IMR-90 (cell line): ENCODE measurements around the gene ADGRG1. TPM values are rescaled to one million over a fixed set of nuclear protein-coding genes. Genes with fewer than 3 reads are reported as not detected.

ENCODE experiments used
- ATAC-seq: fragments of 200-7000 bp; cut with Tn5 transposase; 2 replicates; pipeline ENCODE4 v1.9.1; 2020; ENCODE audit warnings: low read depth, mild to moderate bottlenecking, moderate library complexity
- BruUV-seq: library from RNA; stranded (reverse); fragments of 400-500 nt; replicated peaks from 2 replicates; lab custom pipeline; 2021; lab: Mats Ljungman, UMichigan
- CTCF ChIA-PET: fragments of 300-600 bp; formaldehyde crosslinking; extraction: SDS; loops from one replicate; lab custom pipeline; 2021; ENCODE audit warnings: antibody characterized with exemption; lab: Yijun Ruan, JAX
- POLR2A ChIA-PET: fragments of 300-600 bp; sonication (Branson Sonifier 250); formaldehyde crosslinking; loops from one replicate; lab custom pipeline; 2022; ENCODE audit warnings: antibody characterized with exemption; ENCODE audit not compliant: unreplicated experiment; lab: Charles Lee
- DNase-seq: peaks from one replicate; pipeline ENCODE4 v3.0.0; 2013
- H2AFZ ChIP-seq: replicated peaks from 2 replicates; pipeline ENCODE3; 2013; ENCODE audit warnings: low read length, mild to moderate bottlenecking; ENCODE audit not compliant: poor library complexity
- H2AK5ac ChIP-seq: 2 replicates; pipeline ENCODE4 v1.6.1; 2013; ENCODE audit warnings: low read depth, low read length, inconsistent platforms
- H2AK9ac ChIP-seq: replicated peaks from 2 replicates; pipeline ENCODE3; 2013; ENCODE audit warnings: mild to moderate bottlenecking, low read depth, low read length, moderate library complexity; ENCODE audit not compliant: poor library complexity
- H2BK120ac ChIP-seq: 2 replicates; pipeline ENCODE4 v1.6.1; 2013; ENCODE audit warnings: low read depth, low read length, inconsistent platforms
- H2BK15ac ChIP-seq: 3 replicates; pipeline ENCODE4 v1.6.1; 2013; ENCODE audit warnings: low read depth, low read length, inconsistent platforms
- H2BK20ac ChIP-seq: 2 replicates; pipeline ENCODE4 v1.6.1; 2013; ENCODE audit warnings: low read depth, mild to moderate bottlenecking, inconsistent platforms, low read length, moderate library complexity
- H2BK5ac ChIP-seq: 2 replicates; pipeline ENCODE4 v1.6.1; 2013; ENCODE audit warnings: mild to moderate bottlenecking, low read depth, low read length, inconsistent platforms; ENCODE audit not compliant: poor library complexity, severe bottlenecking
- H3K14ac ChIP-seq: replicated peaks from 2 replicates; pipeline ENCODE4 v1.6.1; 2013; ENCODE audit warnings: low read depth, low read length, inconsistent platforms
- H3K18ac ChIP-seq: 2 replicates; pipeline ENCODE4 v1.6.1; 2013; ENCODE audit warnings: low read depth, low read length, control low read depth
- H3K23ac ChIP-seq: 2 replicates; pipeline ENCODE4 v1.6.1; 2013; ENCODE audit warnings: low read depth, low read length, inconsistent platforms
- H3K27ac ChIP-seq: 2 replicates; pipeline ENCODE4 v1.5.1; 2013; ENCODE audit warnings: mild to moderate bottlenecking, control low read depth, low read length; ENCODE audit not compliant: insufficient read depth
- H3K27me3 ChIP-seq: 2 replicates; pipeline ENCODE4 v1.6.1; 2013; ENCODE audit warnings: low read length; ENCODE audit not compliant: control insufficient read depth, insufficient read depth
- H3K36me3 ChIP-seq: 2 replicates; pipeline ENCODE4 v1.6.1; 2013; ENCODE audit warnings: low read length, mixed read lengths; ENCODE audit not compliant: control insufficient read depth, insufficient read depth
- H3K4ac ChIP-seq: 2 replicates; pipeline ENCODE4 v1.6.1; 2013; ENCODE audit warnings: low read depth, low read length, inconsistent platforms
- H3K4me1 ChIP-seq: 2 replicates; pipeline ENCODE4 v1.6.1; 2013; ENCODE audit warnings: low read length, mixed read lengths; ENCODE audit not compliant: control insufficient read depth, insufficient read depth
- H3K4me2 ChIP-seq: 2 replicates; pipeline ENCODE4 v1.6.1; 2013; ENCODE audit warnings: low read depth, mild to moderate bottlenecking, control low read depth, low read length, moderate library complexity
- H3K4me3 ChIP-seq: 2 replicates; pipeline ENCODE4 v1.5.1; 2013; ENCODE audit warnings: low read depth, mild to moderate bottlenecking, control low read depth, low read length, moderate library complexity; ENCODE audit not compliant: insufficient read depth
- H3K56ac ChIP-seq: 2 replicates; pipeline ENCODE4 v1.6.1; 2013; ENCODE audit warnings: low read length, inconsistent platforms; ENCODE audit not compliant: insufficient read depth; ENCODE audit errors: extremely low read depth
- H3K79me1 ChIP-seq, 2 experiments: 2 replicates each; pipeline ENCODE4 v1.6.1; 2013; ENCODE audit warnings: low read length in 2 of 2, inconsistent platforms in 1 of 2, low read depth in 1 of 2
- H3K9ac ChIP-seq: 2 replicates; pipeline ENCODE4 v1.6.1; 2013; ENCODE audit warnings: low read depth, low read length, control low read depth
- H3K9me1 ChIP-seq: 2 replicates; pipeline ENCODE4 v1.6.1; 2013; ENCODE audit warnings: low read length, inconsistent platforms; ENCODE audit not compliant: insufficient read depth
- H3K9me3 ChIP-seq: 2 replicates; pipeline ENCODE4 v1.6.1; 2013; ENCODE audit warnings: low read length; ENCODE audit not compliant: control insufficient read depth, insufficient read depth
- H4K20me1 ChIP-seq: 2 replicates; pipeline ENCODE4 v1.6.1; 2013; ENCODE audit warnings: low read length, inconsistent platforms; ENCODE audit not compliant: insufficient read depth
- H4K5ac ChIP-seq: 2 replicates; pipeline ENCODE4 v1.6.1; 2013; ENCODE audit warnings: mild to moderate bottlenecking, low read depth, low read length, control low read depth
- H4K8ac ChIP-seq, 2 experiments: 2 replicates each; pipeline ENCODE4 v1.6.1; 2013; ENCODE audit warnings: low read depth in 2 of 2, low read length in 2 of 2, control low read depth in 1 of 2, inconsistent platforms in 1 of 2
- H4K91ac ChIP-seq: 2 replicates; pipeline ENCODE4 v1.6.1; 2013; ENCODE audit warnings: low read depth, low read length, inconsistent platforms; ENCODE audit not compliant: insufficient read depth
- RAD21 ChIP-seq: IDR thresholded peaks from 2 replicates; pipeline ENCODE4 v1.6.1; 2012; ENCODE audit warnings: low read length, improper control_type of control experiment
- RFX5 ChIP-seq: IDR thresholded peaks from 2 replicates; pipeline ENCODE4 v1.8.0; 2012; ENCODE audit warnings: low read depth, mild to moderate bottlenecking, low read length, moderate library complexity
- WGBS, 2 experiments: methylation state at CpG; one replicate each; pipeline versions ENCODE4 v1.1.5 to v1.1.7; 2013; ENCODE audit warnings: missing lambda C conversion rate in 2 of 2; ENCODE audit not compliant: insufficient read length in 1 of 2; ENCODE audit errors: extremely low coverage in 2 of 2; 5-methylcytosine and 5-hydroxymethylcytosine counted together
- dilution Hi-C: fragments of 300-500 bp; cut with HindIII; formaldehyde crosslinking; loops from one replicate; pipeline ENCODE4 v1.14.3; 2018; ENCODE audit warnings: low sequenced_read_pairs; ENCODE audit not compliant: unreplicated experiment
- in situ Hi-C: fragments of 300-500 bp; cut with MboI; formaldehyde crosslinking; loops from 3 replicates; pipeline ENCODE4 v1.14.3; 2019; ENCODE audit warnings: low sequenced_read_pairs, inconsistent platforms, mixed read lengths
- intact Hi-C: fragments of 100-400 bp; cut with micrococcal nuclease; formaldehyde crosslinking; loops from 2 replicates; pipeline ENCODE4 v1.10.0; 2022
- polyA plus RNA-seq, 3 experiments: library from polyadenylated mRNA; depleted of rRNA; stranded (reverse); fragments of >200 nt; gene quantifications; 2 replicates each; pipeline ENCODE4 v1.2.3, GENCODE V29; 2012; ENCODE audit warnings: low replicate concordance in 1 of 3
- total RNA-seq: library from RNA; depleted of rRNA; stranded (reverse); fragments of >200 nt; gene quantifications from 2 replicates; pipeline ENCODE4 v1.2.3, GENCODE V29; 2012

ADGRG1 gene
- total and polyA plus RNA-seq, 2 of the 4 experiments (the other 2 are of a cell fraction), result 0.90 to 8.4 TPM

DNA sequence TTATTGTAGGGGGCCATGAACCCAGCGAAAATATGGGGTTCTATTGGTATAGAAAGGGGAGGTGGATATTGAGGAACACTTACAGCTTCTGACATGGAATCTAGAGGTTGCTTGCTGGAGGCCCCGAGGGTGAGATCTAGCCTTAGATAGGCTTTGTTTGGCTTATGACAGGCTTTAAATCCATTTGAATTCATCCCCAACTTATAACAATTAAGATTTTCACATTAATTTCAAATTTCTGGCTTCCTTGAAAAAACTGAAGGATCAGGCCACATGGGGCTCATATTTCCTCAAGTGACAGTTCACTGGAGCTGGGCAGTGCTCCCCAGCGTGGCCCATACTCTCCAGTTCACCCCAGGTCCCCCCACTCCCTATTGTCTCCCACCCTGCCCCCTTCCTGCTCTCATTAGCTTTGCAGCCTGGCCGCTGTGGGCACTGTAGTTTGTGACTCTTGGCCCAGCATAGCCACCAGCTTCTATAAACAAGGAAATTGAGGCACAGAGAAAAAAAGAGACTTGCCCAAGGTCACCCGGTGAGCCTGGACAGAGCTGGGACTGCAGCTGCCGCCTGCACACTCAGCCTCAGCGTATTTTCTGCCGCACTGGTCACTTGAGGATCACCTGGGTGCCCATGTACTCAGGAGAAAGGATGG, 19.8 kb upstream of the ADGRG1 start:
- Histone ChIP-seq H3K9me1 (peaks cover 7% of the 10 kb centered on the region; the same call in 1 of the 2 replicates), H2BK120ac (peak overlapping the region; percentile 32; the same call in 1 of the 2 replicates), H3K14ac (no peak overlapping the region; the same call in 1 of the 2 replicates), H2AK9ac (no peak overlapping the region), H3K9ac (no peak overlapping the region), H3K4me2 (no peak overlapping the region), H4K20me1 (no peaks in the 10 kb centered on the region), H4K5ac (no peak overlapping the region), H3K79me1 (no peaks in the 10 kb centered on the region), H3K23ac (no peak overlapping the region), H3K18ac (no peak overlapping the region), H3K4me1 (peaks cover 19% of the 10 kb centered on the region), H3K36me3 (no peaks in the 10 kb centered on the region), H3K9me3 (no peaks in the 10 kb centered on the region), H2BK20ac (peak overlapping the region; percentile 29; the same call in 1 of the 2 replicates), H2AFZ (no peak overlapping the region), H3K4me3 (no peak overlapping the region), H2BK5ac (no peak overlapping the region), H4K8ac (no peak overlapping the region), H3K27ac (no peak overlapping the region), H2AK5ac (peak overlapping the region; percentile 88), H2BK15ac (peak overlapping the region; percentile 80; the same call in 1 of the 3 replicates), H4K91ac (peak overlapping the region; percentile 41; the same call in 1 of the 2 replicates), H3K56ac (no peak overlapping the region), H3K27me3 (peaks cover 7% of the 10 kb centered on the region; the same call in 1 of the 2 replicates), H3K4ac (peak overlapping the region; percentile 55; the same call in 1 of the 2 replicates)
- dilution Hi-C loops (no loop called here), intact Hi-C loops (no loop called here), in situ Hi-C loops (no loop called here)
- DNase-seq (no peak), ATAC-seq (no peak)
- 93% methylated on average over 3 of the region's 8 CpGs; no CpG with 5 or more reads in 1 of the 2 experiments for WGBS, 2 experiments
- CTCF ChIA-PET, result interaction anchor here (1.0 to 1.1 kb wide), 2 partner anchors 18 to 129 kb away, joined by 3 to 6 read pairs; no protein-coding TSS in a partner anchor
- POLR2A ChIA-PET, result no interaction called here
- BruUV-seq, result no TSS peak
- no peak for TF ChIP-seq RAD21
- no peak for TF ChIP-seq RFX5
